ENCODE measurements around the gene TM4SF18.

- TF ChIP-seq, protein P1, sequence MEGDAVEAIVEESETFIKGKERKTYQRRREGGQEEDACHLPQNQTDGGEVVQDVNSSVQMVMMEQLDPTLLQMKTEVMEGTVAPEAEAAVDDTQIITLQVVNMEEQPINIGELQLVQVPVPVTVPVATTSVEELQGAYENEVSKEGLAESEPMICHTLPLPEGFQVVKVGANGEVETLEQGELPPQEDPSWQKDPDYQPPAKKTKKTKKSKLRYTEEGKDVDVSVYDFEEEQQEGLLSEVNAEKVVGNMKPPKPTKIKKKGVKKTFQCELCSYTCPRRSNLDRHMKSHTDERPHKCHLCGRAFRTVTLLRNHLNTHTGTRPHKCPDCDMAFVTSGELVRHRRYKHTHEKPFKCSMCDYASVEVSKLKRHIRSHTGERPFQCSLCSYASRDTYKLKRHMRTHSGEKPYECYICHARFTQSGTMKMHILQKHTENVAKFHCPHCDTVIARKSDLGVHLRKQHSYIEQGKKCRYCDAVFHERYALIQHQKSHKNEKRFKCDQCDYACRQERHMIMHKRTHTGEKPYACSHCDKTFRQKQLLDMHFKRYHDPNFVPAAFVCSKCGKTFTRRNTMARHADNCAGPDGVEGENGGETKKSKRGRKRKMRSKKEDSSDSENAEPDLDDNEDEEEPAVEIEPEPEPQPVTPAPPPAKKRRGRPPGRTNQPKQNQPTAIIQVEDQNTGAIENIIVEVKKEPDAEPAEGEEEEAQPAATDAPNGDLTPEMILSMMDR (IDR thresholded peaks at IDR 0.05): peak; percentile 99
- TF ChIP-seq EZH2 (IDR thresholded peaks at IDR 0.05) (no peak), EZH2phosphoT487 (IDR thresholded peaks at IDR 0.05) (no peak)
Observed at GRCh38 chr3:149273096-149273751, 60.2 kb downstream of the TM4SF18 start.

Measured in neural progenitor cell (in vitro differentiated cells).